Ureter (tissue), 1 donor: ENCODE results near the gene D2HGDH. TPM values are rescaled to one million over a fixed set of nuclear protein-coding genes. Genes with fewer than 3 reads are reported as not detected.
"Not testable (repeated sequence)": the region's sequence is repeated elsewhere in the genome, so short reads cannot be mapped to it uniquely, and the experiment has no call there.

Experiments
- DNase-seq: peaks from one replicate; pipeline ENCODE4 v3.0.0-alpha.2; 2020; ENCODE audit warnings: low spot score
- total RNA-seq: library from RNA; stranded (reverse); gene quantifications from one replicate; pipeline ENCODE4 v1.2.4, GENCODE V29; 2023
- donor health status: DM: yes; HTN: yes; CAD: no.

Gene D2HGDH
- total RNA-seq, 1 donor from 2014 or later, result 67.7 TPM

GRCh38 chr2:241724975-241725870 is 9.2 kb upstream of the D2HGDH start:
- no peak for DNase-seq

- no peak for DNase-seq
These were observed 8.0 kb upstream of the D2HGDH start for GRCh38 chr2:241726459-241726858.

GRCh38 chr2:241728000-241728399 is 6.4 kb upstream of the D2HGDH start:
- DNase-seq, result no peak

GRCh38 chr2:241728627-241729026 is 5.8 kb upstream of the D2HGDH start:
- DNase-seq, result no peak

GRCh38 chr2:241729868-241730267 is 4.6 kb upstream of the D2HGDH start:
- DNase-seq, result no peak

- no peak for DNase-seq
These were observed 3.6 kb upstream of the D2HGDH start for GRCh38 chr2:241730671-241731293.

- DNase-seq, result peak; percentile 79
These were observed 1.8 kb upstream of the D2HGDH start for GRCh38 chr2:241732513-241733186.

- no peak for DNase-seq
These were observed 831 bp upstream of the D2HGDH start for GRCh38 chr2:241733391-241734207.

- DNase-seq, result no peak
These were observed 293 bp upstream of the D2HGDH start for GRCh38 chr2:241734208-241734466.

GRCh38 chr2:241736111-241736510 is 1.7 kb downstream of the D2HGDH start:
- DNase-seq, result no peak

GRCh38 chr2:241738040-241738686 is 3.7 kb downstream of the D2HGDH start:
- DNase-seq, result no peak

- no peak for DNase-seq
These were observed 4.7 kb downstream of the D2HGDH start for GRCh38 chr2:241739177-241739576.

GRCh38 chr2:241739651-241740050 is 5.2 kb downstream of the D2HGDH start:
- DNase-seq, result no peak

GRCh38 chr2:241741016-241741415 is 6.6 kb downstream of the D2HGDH start:
- DNase-seq, result peak; percentile 64

- no peak for DNase-seq
These were observed 8.0 kb downstream of the D2HGDH start for GRCh38 chr2:241742320-241742939.

- not testable (repeated sequence) for DNase-seq
These were observed 8.6 kb downstream of the D2HGDH start for GRCh38 chr2:241743008-241743407.

- DNase-seq, result no peak
These were observed 9.2 kb downstream of the D2HGDH start for GRCh38 chr2:241743620-241744019.

- DNase-seq, result no peak
These were observed 9.8 kb downstream of the D2HGDH start for GRCh38 chr2:241744028-241744754.

GRCh38 chr2:241745276-241745675 is 10.8 kb downstream of the D2HGDH start:
- DNase-seq, result no peak

- DNase-seq, result no peak
These were observed 11.7 kb downstream of the D2HGDH start for GRCh38 chr2:241746084-241746483.
